GM19328 (cell line): ENCODE measurements around the gene TAAR6.
A peak's percentile ranks its signal among the peaks of the same experiment; 100 is the strongest.
"Not testable (repeated sequence)": the region's sequence is repeated elsewhere in the genome, so short reads cannot be mapped to it uniquely, and the experiment has no call there.

Experiments
- ATAC-seq: cut with Tn5 transposase; IDR thresholded peaks from one replicate; pipeline ENCODE4 v1.9.1; 2021; ENCODE audit warnings: mild to moderate bottlenecking, moderate library complexity; ENCODE audit not compliant: unreplicated experiment

Gene TAAR6, protein sequence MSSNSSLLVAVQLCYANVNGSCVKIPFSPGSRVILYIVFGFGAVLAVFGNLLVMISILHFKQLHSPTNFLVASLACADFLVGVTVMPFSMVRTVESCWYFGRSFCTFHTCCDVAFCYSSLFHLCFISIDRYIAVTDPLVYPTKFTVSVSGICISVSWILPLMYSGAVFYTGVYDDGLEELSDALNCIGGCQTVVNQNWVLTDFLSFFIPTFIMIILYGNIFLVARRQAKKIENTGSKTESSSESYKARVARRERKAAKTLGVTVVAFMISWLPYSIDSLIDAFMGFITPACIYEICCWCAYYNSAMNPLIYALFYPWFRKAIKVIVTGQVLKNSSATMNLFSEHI

DNA sequence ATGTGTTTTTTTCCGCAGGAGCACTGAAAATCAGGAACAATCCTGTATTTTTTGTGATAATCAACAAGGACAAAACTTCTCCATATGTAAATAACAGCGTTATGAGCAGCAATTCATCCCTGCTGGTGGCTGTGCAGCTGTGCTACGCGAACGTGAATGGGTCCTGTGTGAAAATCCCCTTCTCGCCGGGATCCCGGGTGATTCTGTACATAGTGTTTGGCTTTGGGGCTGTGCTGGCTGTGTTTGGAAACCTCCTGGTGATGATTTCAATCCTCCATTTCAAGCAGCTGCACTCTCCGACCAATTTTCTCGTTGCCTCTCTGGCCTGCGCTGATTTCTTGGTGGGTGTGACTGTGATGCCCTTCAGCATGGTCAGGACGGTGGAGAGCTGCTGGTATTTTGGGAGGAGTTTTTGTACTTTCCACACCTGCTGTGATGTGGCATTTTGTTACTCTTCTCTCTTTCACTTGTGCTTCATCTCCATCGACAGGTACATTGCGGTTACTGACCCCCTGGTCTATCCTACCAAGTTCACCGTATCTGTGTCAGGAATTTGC is at the start of gene TAAR6:
TSS of gene TAAR6 (plus strand) at position 102 of the 557 bp plus-strand sequence. CDS start at position 102, 0 bp downstream.
- ATAC-seq = no peak

DNA sequence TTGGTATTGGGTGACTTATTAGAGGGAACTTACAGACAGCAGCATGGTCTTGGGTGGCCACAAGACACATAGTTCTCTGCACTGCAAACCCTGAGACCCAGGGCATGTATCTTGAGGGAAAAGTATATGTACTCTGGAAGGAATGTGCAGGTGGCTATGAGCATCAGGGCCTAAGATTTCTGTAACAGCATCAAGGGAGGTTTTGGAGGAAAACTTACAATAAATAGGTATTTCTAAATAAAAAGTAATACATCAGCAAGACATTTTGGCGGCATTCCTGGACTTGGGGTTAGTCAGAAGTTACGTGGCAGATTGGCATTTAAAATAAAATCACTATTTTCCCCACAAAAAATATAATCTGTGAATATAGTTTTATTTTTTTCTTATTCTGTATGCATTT is 49.2 kb upstream of the TAAR6 start:
- ATAC-seq = no peak

DNA sequence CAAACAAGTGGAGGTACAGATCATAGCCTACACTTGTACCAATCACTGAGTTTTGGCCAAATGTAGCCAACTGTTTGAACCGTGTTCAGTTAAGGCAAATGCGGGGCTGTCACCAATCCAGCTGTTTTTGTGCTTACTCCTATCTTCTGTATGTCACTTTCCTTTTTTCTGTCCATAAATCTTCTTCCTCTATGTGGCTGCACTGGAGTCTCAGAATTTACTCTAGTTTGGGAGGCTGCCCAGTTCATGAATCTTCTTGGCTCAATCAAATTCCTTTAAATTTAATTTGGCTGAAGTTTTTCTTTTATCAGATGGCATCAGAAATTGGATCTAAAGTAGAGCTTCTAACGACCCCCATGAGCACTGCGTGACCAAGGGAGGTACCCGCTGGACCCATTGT is 45.5 kb upstream of the TAAR6 start:
- no peak for ATAC-seq

- no peak for ATAC-seq
Measured at GRCh38 chr6:132525866-132526265, 44.3 kb upstream of the TAAR6 start.

DNA sequence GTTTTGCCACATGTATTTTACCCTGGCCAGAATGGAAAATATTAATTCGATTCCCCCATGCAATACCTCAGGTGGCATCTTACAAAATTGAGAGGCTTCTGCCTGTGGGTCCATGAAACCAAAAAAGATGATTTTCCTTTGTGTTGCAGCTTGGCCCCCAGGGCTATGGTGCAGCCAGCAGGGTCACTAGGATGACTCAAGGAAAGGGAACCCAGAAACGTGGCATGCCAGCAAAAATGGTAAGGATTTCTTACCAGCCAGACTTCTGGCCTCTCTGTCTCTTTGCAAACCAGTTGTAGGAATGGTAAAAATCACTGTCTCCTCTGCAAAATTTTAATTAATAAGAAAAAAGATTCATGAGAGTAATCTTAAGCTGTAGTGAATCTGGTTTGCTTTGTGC is 43.7 kb upstream of the TAAR6 start:
- ATAC-seq = no peak

DNA sequence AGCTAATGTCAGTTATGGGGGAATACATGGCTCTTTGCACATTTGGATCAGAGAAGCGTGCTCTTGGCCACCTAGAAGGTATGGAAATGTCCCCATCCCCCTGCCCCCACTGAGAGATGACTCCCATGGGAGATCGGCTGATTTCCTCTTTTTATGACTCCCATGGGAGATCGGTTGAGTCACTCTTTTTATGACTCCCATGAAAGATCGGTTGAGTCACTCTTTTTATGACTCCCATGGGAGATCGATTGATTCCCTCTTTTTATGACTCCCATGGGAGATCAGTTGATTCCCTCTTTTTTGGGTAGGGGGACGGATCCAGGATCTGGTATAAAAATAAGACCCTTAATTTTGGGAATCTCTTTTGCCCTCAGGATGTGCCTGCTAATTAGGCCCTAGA is 42.3 kb upstream of the TAAR6 start:
- ATAC-seq = no peak

DNA sequence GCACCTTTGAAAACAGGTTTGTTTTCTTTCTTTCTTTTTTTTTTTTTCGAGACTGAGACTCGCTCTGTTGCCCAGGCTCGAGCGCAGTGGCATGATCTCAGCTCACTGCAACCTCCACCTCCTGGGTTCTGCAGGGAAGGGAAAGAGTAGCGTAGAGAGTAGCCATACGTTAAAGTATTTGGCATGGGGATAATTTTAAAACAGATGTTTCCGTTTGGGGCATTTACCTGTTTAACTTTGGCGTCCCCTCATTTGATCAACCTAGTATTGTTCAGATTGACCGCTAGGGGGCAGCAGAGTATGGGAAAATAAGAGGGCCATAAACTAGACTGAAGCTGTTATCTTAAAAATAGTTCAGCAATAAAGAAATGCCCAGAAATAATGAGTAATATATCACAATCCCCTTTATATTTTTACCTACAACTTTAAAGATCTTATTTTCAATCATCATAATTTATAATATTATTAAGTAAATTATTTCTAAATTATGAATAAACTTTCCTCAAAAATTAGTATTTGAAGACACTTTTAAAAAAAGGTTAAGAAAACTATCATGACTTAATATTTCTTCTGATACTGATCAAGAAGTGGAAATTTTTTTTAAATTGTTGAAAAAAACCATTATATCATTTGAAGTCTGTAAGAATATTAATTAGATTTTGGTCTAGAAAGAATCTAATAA is 39.7 kb upstream of the TAAR6 start:
- ATAC-seq = peak; percentile 80

GRCh38 chr6:132534546-132534945 is 35.6 kb upstream of the TAAR6 start:
- ATAC-seq = not testable (repeated sequence)

GRCh38 chr6:132537145-132537544 is 33.0 kb upstream of the TAAR6 start:
- ATAC-seq = no peak

GRCh38 chr6:132537977-132538376 is 32.1 kb upstream of the TAAR6 start, which contains the start of gene TAAR9:
Gene TAAR9 (plus strand): TSS chr6:132538277. CDS start chr6:132538290, 13 bp downstream.
- no peak for ATAC-seq

DNA sequence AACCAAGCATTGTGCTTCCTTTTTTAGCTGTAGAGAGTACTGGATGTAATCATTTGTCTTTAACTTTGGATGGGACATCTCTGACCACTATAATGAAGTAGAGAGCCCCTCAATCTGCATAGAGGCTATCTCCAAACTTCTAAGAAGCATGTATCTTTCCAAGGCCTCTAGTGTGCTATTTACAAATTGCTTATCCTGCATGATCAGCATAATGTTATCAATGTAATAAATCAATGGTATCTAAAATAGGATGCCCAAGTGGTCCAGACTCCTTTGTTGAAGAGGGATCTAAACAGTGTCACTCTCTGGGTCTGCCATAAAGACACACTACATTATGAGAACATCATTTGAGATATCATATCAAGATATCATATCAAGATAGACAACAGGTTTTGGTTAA is 25.3 kb upstream of the TAAR6 start:
- ATAC-seq = no peak

DNA sequence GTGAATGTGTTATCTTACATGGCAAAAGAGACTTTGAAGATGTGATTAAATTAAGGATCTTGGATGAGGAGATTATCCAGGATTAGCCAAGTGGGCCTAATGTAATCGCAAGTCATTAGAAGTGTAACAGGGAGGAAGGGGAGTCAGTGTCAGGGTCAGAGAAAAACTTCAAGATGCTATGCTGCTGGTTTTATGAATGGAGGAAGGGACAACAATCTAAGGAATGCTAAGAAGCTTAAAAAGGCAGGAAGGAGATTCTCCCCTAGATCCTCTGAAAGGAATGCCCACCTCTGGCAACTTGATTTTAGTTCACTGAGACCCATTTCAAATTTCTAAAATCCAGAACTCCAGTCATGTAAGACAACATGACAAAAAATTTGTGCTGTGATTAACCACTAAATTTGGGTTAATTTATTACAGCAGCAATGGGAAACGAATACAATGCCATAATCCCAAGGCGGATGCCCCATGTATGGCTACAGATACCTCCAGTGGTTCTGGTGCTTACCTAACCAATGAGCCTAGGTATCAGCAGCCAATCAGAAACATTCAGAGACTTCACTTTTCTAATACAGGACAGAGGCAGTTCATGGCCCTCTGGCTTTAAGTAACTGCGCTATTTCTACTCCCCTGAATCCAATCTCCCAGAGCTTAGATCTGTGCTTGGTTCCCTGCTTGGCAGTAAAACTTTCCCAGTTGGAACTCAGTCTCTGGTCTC is 21.2 kb upstream of the TAAR6 start:
- no peak for ATAC-seq

GRCh38 chr6:132551214-132551613 is 18.9 kb upstream of the TAAR6 start:
- ATAC-seq = no peak

DNA sequence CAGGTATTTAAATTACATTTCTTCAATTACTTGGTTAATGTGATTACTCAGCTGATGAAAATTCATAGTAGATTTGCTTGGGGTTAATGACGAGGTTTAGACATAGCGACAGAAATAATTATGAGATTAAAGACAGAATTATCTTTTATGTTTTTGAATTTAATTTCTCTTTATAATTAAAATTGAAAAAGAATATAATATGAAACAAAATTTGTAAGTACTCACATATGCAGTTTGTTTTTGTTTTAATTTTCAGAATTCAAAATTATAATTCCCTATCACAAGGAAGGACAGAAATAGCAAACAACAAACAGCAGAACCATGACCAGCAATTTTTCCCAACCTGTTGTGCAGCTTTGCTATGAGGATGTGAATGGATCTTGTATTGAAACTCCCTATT is 17.8 kb upstream of the TAAR6 start, which contains the start of gene TAAR8:
TSS of gene TAAR8 (plus strand) at position 301 of the 400 bp plus-strand sequence. CDS start at position 322, 21 bp downstream.
- ATAC-seq = no peak

GRCh38 chr6:132560087-132560486 is 10.0 kb upstream of the TAAR6 start:
- ATAC-seq = not testable (repeated sequence)

DNA sequence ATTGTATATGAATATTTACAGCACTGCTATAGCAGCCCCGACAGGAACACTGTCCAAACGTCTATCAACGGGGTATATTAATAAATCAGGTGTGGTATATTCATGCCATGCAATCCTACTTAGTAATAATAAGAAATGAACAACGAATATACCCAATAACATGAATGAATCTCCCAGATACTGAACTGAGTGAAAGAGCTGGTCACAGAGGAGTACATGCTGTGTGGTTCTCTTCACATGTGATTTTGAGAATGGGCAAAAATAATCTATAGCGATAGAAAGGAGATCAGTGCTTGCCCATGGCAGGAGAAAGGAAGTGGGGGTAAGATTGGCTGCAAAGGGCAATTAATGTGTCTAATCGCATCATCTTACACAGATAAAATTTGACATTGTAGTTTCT is 3.7 kb upstream of the TAAR6 start:
- no peak for ATAC-seq

GRCh38 chr6:132567566-132567965 is 2.6 kb upstream of the TAAR6 start:
- ATAC-seq = no peak

DNA sequence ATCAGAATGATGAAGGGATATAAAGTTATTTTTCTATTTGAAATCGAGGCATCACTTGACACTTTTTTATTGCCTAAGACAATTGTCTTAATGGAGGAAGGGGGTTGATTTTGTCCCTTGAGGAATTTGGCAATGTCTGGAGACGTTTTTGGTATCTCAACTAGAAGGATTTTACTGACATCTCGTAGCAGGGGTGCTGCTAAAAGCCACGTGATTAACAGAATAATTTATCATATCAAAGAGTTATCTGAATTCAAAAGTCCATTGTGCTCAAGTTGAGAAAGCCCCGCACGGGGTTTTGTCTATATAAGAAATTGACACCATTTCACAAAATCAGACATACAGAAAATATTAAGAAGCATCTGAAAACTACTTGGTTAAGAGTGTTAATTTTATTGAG is 1.5 kb upstream of the TAAR6 start:
- ATAC-seq = no peak

GRCh38 chr6:132569170-132569569 is 952 bp upstream of the TAAR6 start:
- no peak for ATAC-seq

GRCh38 chr6:132571774-132572173 is 1.7 kb downstream of the TAAR6 start:
- ATAC-seq = no peak

- ATAC-seq = no peak
Measured at GRCh38 chr6:132584698-132585097, 14.6 kb downstream of the TAAR6 start.
